ENCODE measurements around the gene IDUA.

The IDUA gene

GRCh38 chr4:1036976-1037810 lies 50.3 kb downstream of the IDUA start:
- no peak overlapping the region for H3K4ac ChIP-seq (ENCODE audit: low read depth, low read length)
- no peak overlapping the region for H2BK5ac ChIP-seq (ENCODE audit: low read length)
- no peak overlapping the region for H4K8ac ChIP-seq (ENCODE audit: low read depth, low read length)
- H3K27ac ChIP-seq (ENCODE audit: low read depth, low read length), result no peak overlapping the region
- H3K9ac ChIP-seq (ENCODE audit: low read length), result no peak overlapping the region
- no peak overlapping the region for H3K23ac ChIP-seq (ENCODE audit: low read length)
- H3K79me2 ChIP-seq (ENCODE audit: control insufficient read depth, insufficient read depth, low read length), result no peaks in the 10 kb centered on the region
- H3K18ac ChIP-seq (ENCODE audit: low read length), result no peak overlapping the region
- H3K4me2 ChIP-seq (ENCODE audit: low read length), result no peak overlapping the region
- no peak overlapping the region for H3K56ac ChIP-seq (ENCODE audit: low read length)
- no peaks in the 10 kb centered on the region for H3K36me3 ChIP-seq (ENCODE audit: control insufficient read depth, insufficient read depth, low read length)
- no peak overlapping the region for H2BK120ac ChIP-seq (ENCODE audit: low read depth, low read length)
- H2AK5ac ChIP-seq (ENCODE audit: low read length), result no peak overlapping the region
- no peak overlapping the region for H4K5ac ChIP-seq (ENCODE audit: low read length)
- no peaks in the 10 kb centered on the region for H3K27me3 ChIP-seq (ENCODE audit: insufficient read depth, low read length, poor library complexity)
- no peaks in the 10 kb centered on the region for H3K4me1 ChIP-seq (ENCODE audit: control insufficient read depth, low read depth, low read length)
- DNase-seq, result no peak
- no peak overlapping the region for H2BK15ac ChIP-seq (replicated peaks; ENCODE audit: low read depth)
- no CpG with 5 or more reads among the region's 26 CpGs for WGBS (ENCODE audit: extremely low coverage, insufficient coverage, low lambda C conversion rate)
- no peaks in the 10 kb centered on the region for H3K79me1 ChIP-seq (ENCODE audit: low read length)
- H3K4me3 ChIP-seq (ENCODE audit: low read length), result no peak overlapping the region

GRCh38 chr4:1038948-1039492 lies 52.2 kb downstream of the IDUA start:
- H3K27me3 ChIP-seq (ENCODE audit: insufficient read depth, low read length, poor library complexity), result no peaks in the 10 kb centered on the region
- H3K27ac ChIP-seq (ENCODE audit: low read depth, low read length), result no peak overlapping the region
- no peaks in the 10 kb centered on the region for H3K79me2 ChIP-seq (ENCODE audit: control insufficient read depth, insufficient read depth, low read length)
- no peaks in the 10 kb centered on the region for H3K79me1 ChIP-seq (ENCODE audit: low read length)
- no peak overlapping the region for H2BK120ac ChIP-seq (ENCODE audit: low read depth, low read length)
- no peak overlapping the region for H3K9ac ChIP-seq (ENCODE audit: low read length)
- no peaks in the 10 kb centered on the region for H3K36me3 ChIP-seq (ENCODE audit: control insufficient read depth, insufficient read depth, low read length)
- no peak overlapping the region for H3K4ac ChIP-seq (ENCODE audit: low read depth, low read length)
- no CpG with 5 or more reads among the region's 16 CpGs for WGBS (ENCODE audit: extremely low coverage, insufficient coverage, low lambda C conversion rate)
- H3K4me1 ChIP-seq (ENCODE audit: control insufficient read depth, low read depth, low read length), result peaks cover 5% of the 10 kb centered on the region
- H2BK15ac ChIP-seq (replicated peaks; ENCODE audit: low read depth), result no peak overlapping the region
- H2AK5ac ChIP-seq (ENCODE audit: low read length), result no peak overlapping the region
- no peak overlapping the region for H3K18ac ChIP-seq (ENCODE audit: low read length)
- no peak overlapping the region for H4K8ac ChIP-seq (ENCODE audit: low read depth, low read length)
- no peak overlapping the region for H3K4me3 ChIP-seq (ENCODE audit: low read length)
- peak overlapping the region; percentile 60 for H3K56ac ChIP-seq (ENCODE audit: low read length)
- no peak overlapping the region for H4K5ac ChIP-seq (ENCODE audit: low read length)
- H3K4me2 ChIP-seq (ENCODE audit: low read length), result no peak overlapping the region
- no peak overlapping the region for H3K23ac ChIP-seq (ENCODE audit: low read length)
- no peak overlapping the region for H2BK5ac ChIP-seq (ENCODE audit: low read length)
- DNase-seq, result no peak

DNA sequence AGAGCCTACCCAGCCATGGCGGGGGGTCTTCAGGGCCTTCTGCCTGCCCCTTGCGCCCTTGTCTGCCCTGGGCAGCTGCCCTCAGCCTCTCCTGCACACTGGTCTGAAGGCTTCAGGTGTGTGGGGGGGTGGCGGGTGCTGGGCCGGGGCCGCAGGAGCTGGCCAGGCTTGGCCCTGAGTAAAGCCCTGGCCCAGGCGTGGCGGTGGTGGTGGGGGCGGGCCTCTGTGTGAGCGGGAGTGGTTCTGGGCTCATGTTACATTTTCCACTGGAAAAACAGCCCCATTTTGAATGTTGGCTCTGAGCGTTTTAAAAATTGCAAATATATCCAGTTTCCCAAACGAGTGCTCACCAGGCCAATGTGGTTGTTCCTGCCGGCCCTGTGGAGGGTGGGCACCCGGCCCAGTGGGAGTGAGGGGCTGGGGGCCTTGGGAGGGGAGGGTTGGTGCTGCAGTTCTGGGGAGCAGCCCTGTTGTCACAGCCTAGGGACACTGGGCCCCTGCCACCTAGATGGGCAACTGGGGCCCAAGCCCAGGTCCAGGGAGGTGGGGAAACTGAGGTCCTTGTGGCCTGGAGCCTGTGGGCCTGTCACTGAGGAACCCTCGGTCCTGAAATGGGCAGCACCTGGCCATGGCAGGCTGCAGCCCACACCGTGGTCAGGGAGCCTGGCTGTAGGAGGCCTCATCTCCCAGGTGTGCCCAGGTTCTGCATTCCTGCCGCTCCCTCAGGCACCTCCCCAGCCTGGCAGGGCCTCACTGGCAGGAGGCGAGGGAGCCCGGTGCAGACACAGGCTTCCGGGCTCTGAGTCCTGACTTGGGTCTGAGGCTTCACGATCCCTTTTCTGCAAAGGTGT lies 52.9 kb downstream of the IDUA start:
- Histone ChIP-seq H3K23ac (ENCODE audit: low read length) (no peak overlapping the region), H3K56ac (ENCODE audit: low read length) (peak overlapping the region; percentile 60), H3K4me2 (ENCODE audit: low read length) (no peak overlapping the region), H3K4me3 (ENCODE audit: low read length) (no peak overlapping the region), H3K27me3 (ENCODE audit: insufficient read depth, low read length, poor library complexity) (no peaks in the 10 kb centered on the region), H3K4ac (ENCODE audit: low read depth, low read length) (no peak overlapping the region), H3K4me1 (ENCODE audit: control insufficient read depth, low read depth, low read length) (peaks cover 5% of the 10 kb centered on the region), H3K79me1 (ENCODE audit: low read length) (no peaks in the 10 kb centered on the region), H3K27ac (ENCODE audit: low read depth, low read length) (no peak overlapping the region), H2BK5ac (ENCODE audit: low read length) (no peak overlapping the region), H2BK120ac (ENCODE audit: low read depth, low read length) (no peak overlapping the region), H4K5ac (ENCODE audit: low read length) (no peak overlapping the region), H2BK15ac (replicated peaks; ENCODE audit: low read depth) (no peak overlapping the region), H3K79me2 (ENCODE audit: control insufficient read depth, insufficient read depth, low read length) (no peaks in the 10 kb centered on the region), H2AK5ac (ENCODE audit: low read length) (no peak overlapping the region), H3K36me3 (ENCODE audit: control insufficient read depth, insufficient read depth, low read length) (no peaks in the 10 kb centered on the region), H3K9ac (ENCODE audit: low read length) (no peak overlapping the region), H3K18ac (ENCODE audit: low read length) (peak overlapping the region; percentile 1), H4K8ac (ENCODE audit: low read depth, low read length) (no peak overlapping the region)
- WGBS (ENCODE audit: extremely low coverage, insufficient coverage, low lambda C conversion rate), result no CpG with 5 or more reads among the region's 20 CpGs
- peak; percentile 39 for DNase-seq

DNA sequence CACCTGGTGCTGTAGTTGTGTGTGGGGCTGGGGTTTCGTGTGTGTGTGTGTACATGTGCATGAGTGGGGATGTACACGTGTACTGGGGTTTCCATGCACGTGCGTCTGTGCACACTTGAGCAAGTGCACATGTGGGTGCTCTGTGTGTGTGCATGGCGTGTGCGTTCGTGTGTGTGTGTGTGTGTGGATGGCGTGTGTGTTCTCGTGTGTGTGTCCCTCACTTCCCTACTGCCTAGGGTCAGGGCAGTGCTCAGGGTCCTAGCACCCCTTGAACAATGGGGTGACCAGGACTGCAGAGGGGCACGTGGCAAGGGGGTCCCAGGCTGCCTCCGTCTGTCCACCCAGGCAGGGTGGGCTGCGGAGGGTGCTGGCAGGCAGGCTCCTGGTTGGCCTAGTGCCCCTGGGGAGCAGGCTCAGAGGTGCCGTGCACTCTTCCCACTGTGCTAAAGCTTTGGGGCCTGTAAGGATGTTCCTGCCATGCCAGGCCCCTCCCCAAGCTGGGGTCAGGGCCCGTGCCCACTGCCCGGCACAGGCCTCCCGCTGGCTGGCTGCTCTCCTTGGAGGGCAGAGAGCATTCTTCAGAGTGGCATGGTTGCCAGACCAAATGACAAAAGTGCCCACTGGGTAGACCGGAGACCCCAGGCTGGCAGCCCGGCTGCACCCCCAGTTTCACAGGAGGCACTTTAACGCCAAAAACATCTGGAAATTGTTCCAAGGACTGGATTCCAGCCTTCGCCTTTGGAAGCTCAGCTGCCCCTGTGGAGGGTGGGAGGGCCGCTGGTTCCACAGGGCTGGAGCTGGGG lies 53.7 kb downstream of the IDUA start:
- H3K9ac ChIP-seq (ENCODE audit: low read length), result no peak overlapping the region
- H3K4me3 ChIP-seq (ENCODE audit: low read length), result no peak overlapping the region
- H4K8ac ChIP-seq (ENCODE audit: low read depth, low read length), result no peak overlapping the region
- H2BK15ac ChIP-seq (replicated peaks; ENCODE audit: low read depth), result no peak overlapping the region
- H3K79me2 ChIP-seq (ENCODE audit: control insufficient read depth, insufficient read depth, low read length), result no peaks in the 10 kb centered on the region
- H3K18ac ChIP-seq (ENCODE audit: low read length), result no peak overlapping the region
- no peak for DNase-seq
- no peaks in the 10 kb centered on the region for H3K36me3 ChIP-seq (ENCODE audit: control insufficient read depth, insufficient read depth, low read length)
- no peak overlapping the region for H2BK5ac ChIP-seq (ENCODE audit: low read length)
- no peak overlapping the region for H4K5ac ChIP-seq (ENCODE audit: low read length)
- H3K27me3 ChIP-seq (ENCODE audit: insufficient read depth, low read length, poor library complexity), result no peaks in the 10 kb centered on the region
- H3K27ac ChIP-seq (ENCODE audit: low read depth, low read length), result no peak overlapping the region
- no peak overlapping the region for H3K4ac ChIP-seq (ENCODE audit: low read depth, low read length)
- H3K4me1 ChIP-seq (ENCODE audit: control insufficient read depth, low read depth, low read length), result peaks cover 5% of the 10 kb centered on the region
- no peak overlapping the region for H2AK5ac ChIP-seq (ENCODE audit: low read length)
- H3K56ac ChIP-seq (ENCODE audit: low read length), result no peak overlapping the region
- H3K79me1 ChIP-seq (ENCODE audit: low read length), result no peaks in the 10 kb centered on the region
- H2BK120ac ChIP-seq (ENCODE audit: low read depth, low read length), result no peak overlapping the region
- no CpG with 5 or more reads among the region's 21 CpGs for WGBS (ENCODE audit: extremely low coverage, insufficient coverage, low lambda C conversion rate)
- H3K23ac ChIP-seq (ENCODE audit: low read length), result no peak overlapping the region
- no peak overlapping the region for H3K4me2 ChIP-seq (ENCODE audit: low read length)

DNA sequence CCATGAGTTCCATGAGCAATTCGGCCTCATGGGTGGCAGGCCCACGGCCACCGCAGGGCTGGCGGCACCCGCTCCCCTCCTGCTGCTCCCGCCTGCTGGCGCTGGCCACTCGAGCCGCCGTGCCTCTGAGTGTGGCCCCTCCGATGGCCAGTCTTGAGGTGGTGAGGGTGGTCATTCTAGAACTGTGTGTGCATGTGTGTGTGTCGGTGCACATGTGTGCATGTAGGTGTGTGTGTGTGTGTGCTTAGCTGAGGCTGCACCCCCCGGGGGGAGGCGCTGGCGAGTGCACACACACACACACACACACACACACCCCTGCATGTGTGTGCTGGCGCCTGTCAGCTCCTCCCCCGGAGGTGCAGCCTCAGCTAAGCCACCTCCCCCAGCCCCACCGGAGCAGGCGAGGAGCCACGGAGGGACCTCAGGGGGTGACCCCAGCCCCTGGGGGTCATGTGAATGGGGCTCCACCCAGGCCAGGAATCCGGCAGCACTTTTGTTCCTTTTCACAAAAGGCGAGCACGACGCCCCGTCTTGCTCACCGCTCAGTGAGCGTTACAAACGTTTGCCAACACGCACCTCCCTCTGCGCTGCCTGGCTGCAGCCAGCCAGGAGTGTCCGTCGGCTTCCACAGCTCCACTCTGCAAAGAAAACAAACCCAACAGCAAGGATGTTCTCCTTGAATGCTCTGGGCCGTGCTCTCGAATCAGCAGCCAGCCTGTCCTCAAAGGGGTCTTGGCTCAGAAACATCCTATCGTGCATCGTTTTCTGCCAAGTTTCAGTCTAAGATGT lies 54.5 kb downstream of the IDUA start:
- H4K8ac ChIP-seq (ENCODE audit: low read depth, low read length), result no peak overlapping the region
- peaks cover 5% of the 10 kb centered on the region for H3K4me1 ChIP-seq (ENCODE audit: control insufficient read depth, low read depth, low read length)
- no peak overlapping the region for H3K4me2 ChIP-seq (ENCODE audit: low read length)
- no CpG with 5 or more reads among the region's 36 CpGs for WGBS (ENCODE audit: extremely low coverage, insufficient coverage, low lambda C conversion rate)
- no peak overlapping the region for H3K56ac ChIP-seq (ENCODE audit: low read length)
- no peak overlapping the region for H3K18ac ChIP-seq (ENCODE audit: low read length)
- no peak for DNase-seq
- no peak overlapping the region for H4K5ac ChIP-seq (ENCODE audit: low read length)
- no peak overlapping the region for H3K4ac ChIP-seq (ENCODE audit: low read depth, low read length)
- H3K36me3 ChIP-seq (ENCODE audit: control insufficient read depth, insufficient read depth, low read length), result no peaks in the 10 kb centered on the region
- H3K79me1 ChIP-seq (ENCODE audit: low read length), result no peaks in the 10 kb centered on the region
- H2BK5ac ChIP-seq (ENCODE audit: low read length), result no peak overlapping the region
- H3K27ac ChIP-seq (ENCODE audit: low read depth, low read length), result no peak overlapping the region
- no peaks in the 10 kb centered on the region for H3K79me2 ChIP-seq (ENCODE audit: control insufficient read depth, insufficient read depth, low read length)
- no peaks in the 10 kb centered on the region for H3K27me3 ChIP-seq (ENCODE audit: insufficient read depth, low read length, poor library complexity)
- no peak overlapping the region for H2BK15ac ChIP-seq (replicated peaks; ENCODE audit: low read depth)
- no peak overlapping the region for H3K4me3 ChIP-seq (ENCODE audit: low read length)
- H3K9ac ChIP-seq (ENCODE audit: low read length), result no peak overlapping the region
- H3K23ac ChIP-seq (ENCODE audit: low read length), result no peak overlapping the region
- no peak overlapping the region for H2AK5ac ChIP-seq (ENCODE audit: low read length)
- no peak overlapping the region for H2BK120ac ChIP-seq (ENCODE audit: low read depth, low read length)
